K562 (cell line): ENCODE data around the gene UNKL. TPM values are rescaled to one million over a fixed set of nuclear protein-coding genes. Genes with fewer than 3 reads are reported as not detected.
A peak's percentile ranks its signal among the peaks of the same experiment; 100 is the strongest.

ENCODE experiments used
- PCBP1 ChIP-seq: fragments of 200-400 bp; formaldehyde crosslinking; IDR thresholded peaks from 2 replicates; pipeline ENCODE4 v1.6.1; 2018; ENCODE audit warnings: mild to moderate bottlenecking, low read depth, low read length; ENCODE audit not compliant: poor library complexity, severe bottlenecking
- POLR2A ChIP-seq: fragments of 450-650 bp; conservative IDR thresholded peaks from 2 replicates; pipeline ENCODE4 v1.6.1; 2016
- RAD21 ChIP-seq, 2 experiments: fragments of 250-450 bp in 1 of 2; fragments of 450-650 bp in 1 of 2; sonication (Bioruptor Pico) in 1 of 2; formaldehyde crosslinking in 1 of 2; IDR thresholded peaks in 1 of 2; conservative IDR thresholded peaks in 1 of 2; 2 replicates each; pipeline versions ENCODE4 v1.4.0 to v1.8.0; 2020 to 2022; ENCODE audit warnings: mild to moderate bottlenecking in 2 of 2, moderate library complexity in 1 of 2
- polyA plus RNA-seq, 8 experiments: library from polyadenylated mRNA; depleted of rRNA in 4 of 8; stranded (reverse) in 5 of 8; unstranded in 3 of 8; fragments of >200 nt; fragmentation: Nextera tagmentation in 2 of 8; fragmentation: Illumina TruSeq in 1 of 8; extraction: Ambion mirVana in 2 of 8; extraction: Trizol in 1 of 8; gene quantifications; 2 replicates each; pipeline versions ENCODE4 v1.2.1 to v1.2.3, GENCODE V29; 2011 to 2014; ENCODE audit warnings: inconsistent platforms in 1 of 8, missing spikeins in 1 of 8
- total RNA-seq, 7 experiments: library from RNA; depleted of rRNA in 6 of 7; stranded (reverse); fragments of >200 nt in 6 of 7; fragmentation: Illumina TruSeq in 2 of 7; extraction: Trizol in 2 of 7; gene quantifications; 2 replicates each; pipeline versions ENCODE4 v1.2.1 to v1.2.3, GENCODE V29; 2011 to 2021; ENCODE audit warnings: low replicate concordance in 1 of 7
- TF ChIP-seq, protein P1 (sequence below): fragments of 450-650 bp; IDR thresholded peaks from 2 replicates; pipeline ENCODE4 v1.6.1; 2018; ENCODE audit not compliant: partially characterized antibody

The UNKL gene
- total and polyA plus RNA-seq, 9 of the 15 experiments (the other 6 are each of a cell fraction or from before 2014, with no cell fraction given) = 0.37 to 30.2 (median 5.1) TPM

DNA sequence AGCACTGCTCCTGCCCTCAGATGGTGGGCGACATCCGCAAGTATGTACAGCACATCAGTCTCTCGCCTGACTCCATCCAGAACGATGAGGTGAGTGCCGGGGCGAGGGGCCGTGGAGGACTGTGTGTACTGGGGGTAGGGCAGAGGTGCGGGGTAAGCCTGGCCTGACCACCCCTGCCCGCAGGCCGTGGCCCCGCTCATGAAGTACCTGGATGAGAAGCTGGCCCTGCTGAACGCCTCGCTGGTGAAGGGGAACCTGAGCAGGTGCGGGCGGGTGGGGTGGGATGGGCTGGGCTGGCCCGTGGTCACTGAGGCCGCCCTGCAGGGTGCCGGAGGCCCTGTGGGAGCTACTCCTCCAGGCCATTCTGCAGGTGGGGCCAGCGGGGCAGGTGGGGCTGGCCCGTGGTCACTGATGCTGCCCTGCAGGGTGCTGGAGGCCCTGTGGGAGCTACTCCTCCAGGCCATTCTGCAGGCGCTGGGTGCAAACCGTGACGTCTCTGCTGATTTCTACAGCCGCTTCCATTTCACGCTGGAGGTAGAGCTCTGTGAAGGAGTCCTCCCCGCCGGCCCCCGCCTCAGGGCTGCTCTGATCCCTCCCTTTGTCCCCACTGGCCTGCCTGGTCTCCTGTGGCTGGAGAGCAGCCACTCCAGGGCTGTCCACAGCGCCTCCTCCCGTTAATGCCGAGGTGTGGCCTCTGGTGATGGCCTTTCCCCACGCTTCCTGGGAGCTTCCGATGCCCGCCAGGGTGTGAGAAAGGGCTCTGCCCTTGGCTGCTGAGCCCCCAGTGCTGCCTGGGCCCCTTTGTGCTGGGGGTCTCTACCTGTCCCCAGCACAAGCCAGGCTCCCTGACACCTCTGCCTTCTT, 67.8 kb downstream of the UNKL start (continued):
- peak in 1 of 2 experiments; percentile 54; a peak in 2 of 4 replicates for TF ChIP-seq RAD21 (CRISPR knock-in tag; conservative IDR thresholded peaks at IDR 0.05 in 1 of 2, IDR thresholded peaks at IDR 0.05 in 1 of 2)
- TF ChIP-seq, protein P1, sequence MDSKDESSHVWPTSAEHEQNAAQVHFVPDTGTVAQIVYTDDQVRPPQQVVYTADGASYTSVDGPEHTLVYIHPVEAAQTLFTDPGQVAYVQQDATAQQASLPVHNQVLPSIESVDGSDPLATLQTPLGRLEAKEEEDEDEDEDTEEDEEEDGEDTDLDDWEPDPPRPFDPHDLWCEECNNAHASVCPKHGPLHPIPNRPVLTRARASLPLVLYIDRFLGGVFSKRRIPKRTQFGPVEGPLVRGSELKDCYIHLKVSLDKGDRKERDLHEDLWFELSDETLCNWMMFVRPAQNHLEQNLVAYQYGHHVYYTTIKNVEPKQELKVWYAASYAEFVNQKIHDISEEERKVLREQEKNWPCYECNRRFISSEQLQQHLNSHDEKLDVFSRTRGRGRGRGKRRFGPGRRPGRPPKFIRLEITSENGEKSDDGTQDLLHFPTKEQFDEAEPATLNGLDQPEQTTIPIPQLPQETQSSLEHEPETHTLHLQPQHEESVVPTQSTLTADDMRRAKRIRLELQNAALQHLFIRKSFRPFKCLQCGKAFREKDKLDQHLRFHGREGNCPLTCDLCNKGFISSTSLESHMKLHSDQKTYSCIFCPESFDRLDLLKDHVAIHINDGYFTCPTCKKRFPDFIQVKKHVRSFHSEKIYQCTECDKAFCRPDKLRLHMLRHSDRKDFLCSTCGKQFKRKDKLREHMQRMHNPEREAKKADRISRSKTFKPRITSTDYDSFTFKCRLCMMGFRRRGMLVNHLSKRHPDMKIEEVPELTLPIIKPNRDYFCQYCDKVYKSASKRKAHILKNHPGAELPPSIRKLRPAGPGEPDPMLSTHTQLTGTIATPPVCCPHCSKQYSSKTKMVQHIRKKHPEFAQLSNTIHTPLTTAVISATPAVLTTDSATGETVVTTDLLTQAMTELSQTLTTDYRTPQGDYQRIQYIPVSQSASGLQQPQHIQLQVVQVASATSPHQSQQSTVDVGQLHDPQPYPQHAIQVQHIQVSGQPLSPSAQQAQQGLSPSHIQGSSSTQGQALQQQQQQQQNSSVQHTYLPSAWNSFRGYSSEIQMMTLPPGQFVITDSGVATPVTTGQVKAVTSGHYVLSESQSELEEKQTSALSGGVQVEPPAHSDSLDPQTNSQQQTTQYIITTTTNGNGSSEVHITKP = peak; percentile 34
- TF ChIP-seq POLR2A = no peak
- TF ChIP-seq PCBP1 = peak; percentile 6
